ENCODE results near the gene LIPH.
"Not testable (repeated sequence)": the region's sequence is repeated elsewhere in the genome, so short reads cannot be mapped to it uniquely, and the experiment has no call there.

LIPH gene

GRCh38 chr3:185575108-185575869 is 22.9 kb upstream of the LIPH start:
- H3K36me3 ChIP-seq (ENCODE audit: control insufficient read depth in 5 of 5, insufficient read depth in 5 of 5, low read length in 5 of 5); H3K27ac ChIP-seq (ENCODE audit: low read depth, low read length): not testable (repeated sequence)

DNA sequence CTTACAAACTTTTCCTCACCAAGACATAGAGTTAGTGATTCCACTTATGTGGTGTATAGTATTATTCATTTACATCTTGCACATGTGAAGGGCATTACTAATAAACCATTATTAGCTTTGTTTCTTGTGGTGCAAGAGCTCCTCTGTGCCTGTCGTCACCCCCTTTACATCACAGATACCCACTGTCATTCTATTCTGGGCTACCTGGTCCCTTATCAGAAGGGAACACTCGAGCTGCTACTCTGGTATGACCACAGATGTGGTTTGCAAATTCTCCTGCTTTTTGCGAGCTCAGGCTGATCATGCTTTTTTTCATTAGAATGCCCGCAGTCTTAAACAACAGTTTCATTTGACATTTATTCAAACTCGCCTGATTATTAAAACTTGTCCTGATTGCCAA is 19.8 kb upstream of the LIPH start:
- H3K9me3 ChIP-seq (ENCODE audit: control insufficient read depth in 5 of 5, low read length in 5 of 5), result peaks cover 0 to 14% (median 7%) of the 10 kb centered on the region in 5 donors
- H3K27ac ChIP-seq (ENCODE audit: low read depth, low read length), result no peak overlapping the region
- H3K4me1 ChIP-seq (ENCODE audit: control insufficient read depth in 5 of 5, insufficient read depth in 5 of 5, low read length in 5 of 5), result no peaks in the 10 kb centered on the region
- H3K9ac ChIP-seq (ENCODE audit: low read length in 5 of 5), result no peak overlapping the region
- no peak overlapping the region for H3K4me3 ChIP-seq (ENCODE audit: low read depth in 1 of 5, low read length in 5 of 5)
- no peaks in the 10 kb centered on the region for H3K36me3 ChIP-seq (ENCODE audit: control insufficient read depth in 5 of 5, insufficient read depth in 5 of 5, low read length in 5 of 5)
- H3K27me3 ChIP-seq (ENCODE audit: control insufficient read depth in 5 of 5, insufficient read depth in 4 of 5, low read length in 5 of 5), result no peaks in the 10 kb centered on the region

More at GRCh38 chr3:185575108-185575869, 22.9 kb upstream of the LIPH start:
- not testable (repeated sequence) for H3K4me3 ChIP-seq (ENCODE audit: low read depth in 1 of 5, low read length in 5 of 5); H3K27me3 ChIP-seq (ENCODE audit: control insufficient read depth in 5 of 5, insufficient read depth in 4 of 5, low read length in 5 of 5); H3K4me1 ChIP-seq (ENCODE audit: control insufficient read depth in 5 of 5, insufficient read depth in 5 of 5, low read length in 5 of 5); H3K9ac ChIP-seq (ENCODE audit: low read length in 5 of 5)
- H3K9me3 ChIP-seq (ENCODE audit: control insufficient read depth in 5 of 5, low read length in 5 of 5), result peaks cover 0 to 14% (median 7%) of the 10 kb centered on the region in 5 donors

DNA sequence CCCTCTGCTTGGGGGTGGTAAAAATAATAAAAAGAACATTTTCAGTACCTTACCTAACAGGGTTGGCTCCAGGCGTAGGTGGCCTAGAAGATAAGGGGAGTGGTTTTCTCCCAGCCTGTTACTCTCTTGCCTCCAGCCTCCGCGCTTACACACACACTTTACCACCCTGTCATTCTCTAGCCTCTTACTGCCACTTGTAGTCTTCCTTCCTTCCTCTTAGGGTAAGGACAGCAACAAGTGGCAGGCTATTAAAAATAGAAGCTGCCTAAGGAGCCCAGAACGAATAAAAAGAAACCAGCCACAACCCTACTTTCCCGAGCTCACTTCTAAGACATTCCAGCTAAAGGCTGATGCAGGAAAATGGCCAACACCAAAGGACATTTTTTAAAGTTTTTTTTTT is 9.6 kb upstream of the LIPH start:
- no peak overlapping the region for H3K27ac ChIP-seq (ENCODE audit: low read depth, low read length)

DNA sequence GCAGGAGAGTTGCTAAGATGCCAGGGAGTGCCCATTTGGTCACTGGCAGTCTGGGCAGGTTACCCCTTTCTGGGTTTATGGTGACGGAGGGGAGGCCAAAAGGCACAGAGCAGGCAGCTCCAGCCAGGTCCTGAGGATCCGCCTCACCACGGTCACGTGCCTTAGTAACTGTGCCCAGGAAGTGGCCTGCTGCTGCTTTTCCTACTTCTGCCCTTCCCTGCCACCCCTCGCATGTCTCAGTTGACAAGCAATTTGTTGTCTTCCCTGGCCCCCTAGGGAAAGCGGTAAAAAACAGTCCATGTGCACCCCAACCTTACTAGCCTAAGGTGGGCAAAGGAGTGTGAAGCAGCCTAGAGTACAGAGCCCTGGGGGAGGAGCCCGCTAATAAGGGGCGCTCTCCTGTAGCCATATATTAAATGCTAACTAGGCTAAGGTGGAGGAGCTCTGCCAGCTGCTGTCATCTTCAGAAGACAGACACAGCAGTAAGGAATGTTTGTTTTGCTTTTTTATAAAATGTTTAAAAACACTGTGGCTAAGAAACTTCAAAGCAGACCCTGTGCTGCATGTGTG is 9.1 kb upstream of the LIPH start:
- Histone ChIP-seq H3K4me1 (ENCODE audit: control insufficient read depth in 5 of 5, insufficient read depth in 5 of 5, low read length in 5 of 5) (peaks cover 0 to 9% (median 4%) of the 10 kb centered on the region in 5 donors), H3K27ac (ENCODE audit: low read depth, low read length) (no peak overlapping the region), H3K9me3 (ENCODE audit: control insufficient read depth in 5 of 5, low read length in 5 of 5) (no peaks in the 10 kb centered on the region), H3K9ac (ENCODE audit: low read length in 5 of 5) (no peak overlapping the region), H3K4me3 (ENCODE audit: low read depth in 1 of 5, low read length in 5 of 5) (no peak overlapping the region), H3K36me3 (ENCODE audit: control insufficient read depth in 5 of 5, insufficient read depth in 5 of 5, low read length in 5 of 5) (no peaks in the 10 kb centered on the region), H3K27me3 (ENCODE audit: control insufficient read depth in 5 of 5, insufficient read depth in 4 of 5, low read length in 5 of 5) (peaks cover 0 to 7% (median 2%) of the 10 kb centered on the region in 5 donors)

More for the DNA sequence above, 9.6 kb upstream of the LIPH start:
- Histone ChIP-seq H3K9me3 (ENCODE audit: control insufficient read depth in 5 of 5, low read length in 5 of 5) (no peaks in the 10 kb centered on the region), H3K36me3 (ENCODE audit: control insufficient read depth in 5 of 5, insufficient read depth in 5 of 5, low read length in 5 of 5) (no peaks in the 10 kb centered on the region), H3K4me1 (ENCODE audit: control insufficient read depth in 5 of 5, insufficient read depth in 5 of 5, low read length in 5 of 5) (peaks cover 0 to 9% (median 4%) of the 10 kb centered on the region in 5 donors), H3K4me3 (ENCODE audit: low read depth in 1 of 5, low read length in 5 of 5) (no peak overlapping the region), H3K9ac (ENCODE audit: low read length in 5 of 5) (no peak overlapping the region), H3K27me3 (ENCODE audit: control insufficient read depth in 5 of 5, insufficient read depth in 4 of 5, low read length in 5 of 5) (peaks cover 0 to 7% (median 2%) of the 10 kb centered on the region in 5 donors)

GRCh38 chr3:185560676-185561075 is 8.3 kb upstream of the LIPH start:
- Histone ChIP-seq H3K36me3 (ENCODE audit: control insufficient read depth in 5 of 5, insufficient read depth in 5 of 5, low read length in 5 of 5) (no peaks in the 10 kb centered on the region), H3K4me1 (ENCODE audit: control insufficient read depth in 5 of 5, insufficient read depth in 5 of 5, low read length in 5 of 5) (peaks cover 0 to 9% (median 4%) of the 10 kb centered on the region in 5 donors), H3K4me3 (ENCODE audit: low read depth in 1 of 5, low read length in 5 of 5) (no peak overlapping the region), H3K9me3 (ENCODE audit: control insufficient read depth in 5 of 5, low read length in 5 of 5) (no peaks in the 10 kb centered on the region), H3K9ac (ENCODE audit: low read length in 5 of 5) (no peak overlapping the region), H3K27ac (ENCODE audit: low read depth, low read length) (no peak overlapping the region), H3K27me3 (ENCODE audit: control insufficient read depth in 5 of 5, insufficient read depth in 4 of 5, low read length in 5 of 5) (peaks cover 0 to 7% (median 2%) of the 10 kb centered on the region in 5 donors)

- Histone ChIP-seq H3K27me3 (ENCODE audit: control insufficient read depth in 5 of 5, insufficient read depth in 4 of 5, low read length in 5 of 5) (peaks cover 0 to 7% (median 2%) of the 10 kb centered on the region in 5 donors), H3K27ac (ENCODE audit: low read depth, low read length) (no peak overlapping the region), H3K4me3 (ENCODE audit: low read depth in 1 of 5, low read length in 5 of 5) (no peak overlapping the region), H3K36me3 (ENCODE audit: control insufficient read depth in 5 of 5, insufficient read depth in 5 of 5, low read length in 5 of 5) (no peaks in the 10 kb centered on the region), H3K9me3 (ENCODE audit: control insufficient read depth in 5 of 5, low read length in 5 of 5) (no peaks in the 10 kb centered on the region), H3K4me1 (ENCODE audit: control insufficient read depth in 5 of 5, insufficient read depth in 5 of 5, low read length in 5 of 5) (peaks cover 0 to 9% (median 4%) of the 10 kb centered on the region in 5 donors), H3K9ac (ENCODE audit: low read length in 5 of 5) (no peak overlapping the region)
Measured at GRCh38 chr3:185559706-185560090, 7.3 kb upstream of the LIPH start.

- Histone ChIP-seq H3K27me3 (ENCODE audit: control insufficient read depth in 5 of 5, insufficient read depth in 4 of 5, low read length in 5 of 5) (peaks cover 0 to 7% (median 2%) of the 10 kb centered on the region in 5 donors), H3K4me3 (ENCODE audit: low read depth in 1 of 5, low read length in 5 of 5) (no peak overlapping the region), H3K9me3 (ENCODE audit: control insufficient read depth in 5 of 5, low read length in 5 of 5) (no peaks in the 10 kb centered on the region), H3K4me1 (ENCODE audit: control insufficient read depth in 5 of 5, insufficient read depth in 5 of 5, low read length in 5 of 5) (peaks cover 0 to 9% (median 4%) of the 10 kb centered on the region in 5 donors), H3K9ac (ENCODE audit: low read length in 5 of 5) (no peak overlapping the region), H3K27ac (ENCODE audit: low read depth, low read length) (no peak overlapping the region), H3K36me3 (ENCODE audit: control insufficient read depth in 5 of 5, insufficient read depth in 5 of 5, low read length in 5 of 5) (no peaks in the 10 kb centered on the region)
Measured at GRCh38 chr3:185558395-185558794, 6.0 kb upstream of the LIPH start.

GRCh38 chr3:185556640-185557039 is 4.3 kb upstream of the LIPH start:
- not testable (repeated sequence) for H3K27ac ChIP-seq (ENCODE audit: low read depth, low read length); H3K9me3 ChIP-seq (ENCODE audit: control insufficient read depth in 5 of 5, low read length in 5 of 5); H3K9ac ChIP-seq (ENCODE audit: low read length in 5 of 5); H3K4me3 ChIP-seq (ENCODE audit: low read depth in 1 of 5, low read length in 5 of 5); H3K27me3 ChIP-seq (ENCODE audit: control insufficient read depth in 5 of 5, insufficient read depth in 4 of 5, low read length in 5 of 5); H3K36me3 ChIP-seq (ENCODE audit: control insufficient read depth in 5 of 5, insufficient read depth in 5 of 5, low read length in 5 of 5)
- peaks cover 0 to 13% (median 8%) of the 10 kb centered on the region in 5 donors for H3K4me1 ChIP-seq (ENCODE audit: control insufficient read depth in 5 of 5, insufficient read depth in 5 of 5, low read length in 5 of 5)

DNA sequence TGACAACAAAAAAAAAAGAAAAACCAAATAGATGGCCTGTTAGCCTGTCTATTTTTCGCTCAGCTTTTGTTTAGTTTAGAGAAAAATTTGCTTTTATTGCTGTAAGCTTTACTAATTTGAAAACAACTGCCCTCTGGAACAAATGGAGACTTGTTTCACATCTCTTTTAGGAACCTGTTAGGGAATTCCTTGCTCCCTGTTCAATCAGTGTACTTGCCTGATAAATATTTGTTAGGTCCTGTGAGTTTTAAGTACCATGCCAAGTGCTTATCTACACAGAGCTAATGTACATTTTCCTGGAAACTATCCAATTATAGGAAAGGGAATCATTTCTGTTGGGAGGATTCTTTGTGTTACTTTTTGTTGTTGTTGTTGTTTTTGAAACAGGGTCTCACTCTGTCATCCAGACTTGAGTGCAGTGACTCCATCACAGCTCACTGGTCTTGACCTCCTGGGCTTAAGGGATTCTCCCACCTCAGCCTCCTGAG is 3.5 kb upstream of the LIPH start:
- Histone ChIP-seq H3K9me3 (ENCODE audit: control insufficient read depth in 5 of 5, low read length in 5 of 5) (no peaks in the 10 kb centered on the region), H3K4me1 (ENCODE audit: control insufficient read depth in 5 of 5, insufficient read depth in 5 of 5, low read length in 5 of 5) (peaks cover 0 to 9% (median 3%) of the 10 kb centered on the region in 5 donors), H3K27me3 (ENCODE audit: control insufficient read depth in 5 of 5, insufficient read depth in 4 of 5, low read length in 5 of 5) (peaks cover 0 to 3% (median 2%) of the 10 kb centered on the region in 5 donors), H3K27ac (ENCODE audit: low read depth, low read length) (no peak overlapping the region), H3K9ac (ENCODE audit: low read length in 5 of 5) (no peak overlapping the region), H3K36me3 (ENCODE audit: control insufficient read depth in 5 of 5, insufficient read depth in 5 of 5, low read length in 5 of 5) (no peaks in the 10 kb centered on the region), H3K4me3 (ENCODE audit: low read depth in 1 of 5, low read length in 5 of 5) (no peak overlapping the region)

DNA sequence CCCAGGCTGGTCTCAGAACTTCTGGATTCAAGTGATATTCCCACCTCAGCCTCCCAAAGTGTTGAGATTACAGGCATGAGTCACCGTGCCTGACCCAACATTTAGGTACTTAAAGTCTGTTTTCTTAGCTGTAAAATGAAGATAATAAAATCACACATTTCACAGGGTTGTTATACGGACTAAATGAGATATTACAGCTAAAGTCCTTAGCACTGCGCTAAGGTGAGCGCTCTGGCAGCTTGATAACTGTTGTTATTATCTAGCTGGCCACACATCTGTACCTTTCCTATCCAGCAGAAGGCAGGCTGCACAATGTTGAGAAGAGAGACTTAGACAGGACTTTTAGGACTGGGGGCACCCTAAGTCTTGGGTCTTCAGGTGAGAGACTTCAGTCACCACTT is 2.7 kb upstream of the LIPH start:
- H3K4me3 ChIP-seq (ENCODE audit: low read depth in 1 of 5, low read length in 5 of 5), result no peak overlapping the region
- peaks cover 0 to 9% (median 3%) of the 10 kb centered on the region in 5 donors for H3K4me1 ChIP-seq (ENCODE audit: control insufficient read depth in 5 of 5, insufficient read depth in 5 of 5, low read length in 5 of 5)
- no peak overlapping the region for H3K27ac ChIP-seq (ENCODE audit: low read depth, low read length)
- no peak overlapping the region for H3K9ac ChIP-seq (ENCODE audit: low read length in 5 of 5)
- H3K36me3 ChIP-seq (ENCODE audit: control insufficient read depth in 5 of 5, insufficient read depth in 5 of 5, low read length in 5 of 5), result no peaks in the 10 kb centered on the region
- H3K9me3 ChIP-seq (ENCODE audit: control insufficient read depth in 5 of 5, low read length in 5 of 5), result no peaks in the 10 kb centered on the region
- peaks cover 0 to 3% (median 2%) of the 10 kb centered on the region in 5 donors for H3K27me3 ChIP-seq (ENCODE audit: control insufficient read depth in 5 of 5, insufficient read depth in 4 of 5, low read length in 5 of 5)

All from subcutaneous abdominal adipose tissue (tissue), 5 donors.